Neural cell (in vitro differentiated cells): ENCODE measurements around the gene EPHA2.

Experiments
- CTCF ChIP-seq: fragments of 450-650 bp; IDR thresholded peaks from 2 replicates; pipeline ENCODE4 v1.5.1; 2014; ENCODE audit warnings: antibody characterized with exemption, mild to moderate bottlenecking, moderate library complexity; ENCODE audit not compliant: poor library complexity, severe bottlenecking
- EP300 ChIP-seq: fragments of 450-650 bp; conservative IDR thresholded peaks from 2 replicates; pipeline ENCODE4 v1.6.1; 2014; ENCODE audit warnings: antibody characterized with exemption, mild to moderate bottlenecking, moderate library complexity; ENCODE audit not compliant: poor library complexity, severe bottlenecking
- POLR2AphosphoS5 ChIP-seq: IDR thresholded peaks from 2 replicates; pipeline ENCODE4 v1.6.1; 2012
- RAD21 ChIP-seq: fragments of 450-650 bp; conservative IDR thresholded peaks from 2 replicates; pipeline ENCODE4 v1.6.1; 2014; ENCODE audit warnings: antibody characterized with exemption, mild to moderate bottlenecking, moderate library complexity
- SMC3 ChIP-seq: fragments of 450-650 bp; conservative IDR thresholded peaks from 2 replicates; pipeline ENCODE4 v1.6.1; 2014; ENCODE audit warnings: antibody characterized with exemption, mild to moderate bottlenecking, moderate library complexity; ENCODE audit not compliant: poor library complexity
- TAF1 ChIP-seq: IDR thresholded peaks from 2 replicates; pipeline ENCODE4 v1.6.1; 2012; ENCODE audit warnings: low read depth
- TF ChIP-seq, protein P1 (sequence below): IDR thresholded peaks from 2 replicates; pipeline ENCODE4 v1.6.1; 2012; ENCODE audit warnings: borderline replicate concordance

DNA sequence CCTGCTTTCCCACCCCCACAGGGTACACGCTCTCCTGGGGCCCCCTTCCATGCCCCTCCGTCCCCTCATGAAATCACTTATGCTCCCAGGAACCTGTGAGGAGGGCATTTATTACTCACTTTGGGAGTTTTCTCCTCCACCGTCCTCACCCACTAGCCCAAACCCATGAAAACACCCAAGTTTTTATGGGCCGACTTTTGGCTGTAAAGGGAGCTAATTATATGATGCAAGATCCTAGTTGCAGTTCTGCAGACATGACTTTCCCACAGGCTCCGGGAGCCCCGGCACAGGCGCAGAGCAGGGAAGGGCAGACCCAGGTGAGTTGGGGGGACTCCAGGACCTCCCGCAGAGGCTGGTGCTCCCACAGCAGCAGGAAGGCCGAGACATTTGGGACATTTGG lies 29.7 kb downstream of the EPHA2 start:
- TF ChIP-seq CTCF: no peak
- TF ChIP-seq EP300: no peak
- no peak for TF ChIP-seq POLR2AphosphoS5
- TF ChIP-seq, protein P1, sequence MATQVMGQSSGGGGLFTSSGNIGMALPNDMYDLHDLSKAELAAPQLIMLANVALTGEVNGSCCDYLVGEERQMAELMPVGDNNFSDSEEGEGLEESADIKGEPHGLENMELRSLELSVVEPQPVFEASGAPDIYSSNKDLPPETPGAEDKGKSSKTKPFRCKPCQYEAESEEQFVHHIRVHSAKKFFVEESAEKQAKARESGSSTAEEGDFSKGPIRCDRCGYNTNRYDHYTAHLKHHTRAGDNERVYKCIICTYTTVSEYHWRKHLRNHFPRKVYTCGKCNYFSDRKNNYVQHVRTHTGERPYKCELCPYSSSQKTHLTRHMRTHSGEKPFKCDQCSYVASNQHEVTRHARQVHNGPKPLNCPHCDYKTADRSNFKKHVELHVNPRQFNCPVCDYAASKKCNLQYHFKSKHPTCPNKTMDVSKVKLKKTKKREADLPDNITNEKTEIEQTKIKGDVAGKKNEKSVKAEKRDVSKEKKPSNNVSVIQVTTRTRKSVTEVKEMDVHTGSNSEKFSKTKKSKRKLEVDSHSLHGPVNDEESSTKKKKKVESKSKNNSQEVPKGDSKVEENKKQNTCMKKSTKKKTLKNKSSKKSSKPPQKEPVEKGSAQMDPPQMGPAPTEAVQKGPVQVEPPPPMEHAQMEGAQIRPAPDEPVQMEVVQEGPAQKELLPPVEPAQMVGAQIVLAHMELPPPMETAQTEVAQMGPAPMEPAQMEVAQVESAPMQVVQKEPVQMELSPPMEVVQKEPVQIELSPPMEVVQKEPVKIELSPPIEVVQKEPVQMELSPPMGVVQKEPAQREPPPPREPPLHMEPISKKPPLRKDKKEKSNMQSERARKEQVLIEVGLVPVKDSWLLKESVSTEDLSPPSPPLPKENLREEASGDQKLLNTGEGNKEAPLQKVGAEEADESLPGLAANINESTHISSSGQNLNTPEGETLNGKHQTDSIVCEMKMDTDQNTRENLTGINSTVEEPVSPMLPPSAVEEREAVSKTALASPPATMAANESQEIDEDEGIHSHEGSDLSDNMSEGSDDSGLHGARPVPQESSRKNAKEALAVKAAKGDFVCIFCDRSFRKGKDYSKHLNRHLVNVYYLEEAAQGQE: no peak
- no peak for TF ChIP-seq RAD21
- no peak for TF ChIP-seq SMC3
- TF ChIP-seq TAF1: no peak
